ENCODE results near the gene TNMD.

DNA sequence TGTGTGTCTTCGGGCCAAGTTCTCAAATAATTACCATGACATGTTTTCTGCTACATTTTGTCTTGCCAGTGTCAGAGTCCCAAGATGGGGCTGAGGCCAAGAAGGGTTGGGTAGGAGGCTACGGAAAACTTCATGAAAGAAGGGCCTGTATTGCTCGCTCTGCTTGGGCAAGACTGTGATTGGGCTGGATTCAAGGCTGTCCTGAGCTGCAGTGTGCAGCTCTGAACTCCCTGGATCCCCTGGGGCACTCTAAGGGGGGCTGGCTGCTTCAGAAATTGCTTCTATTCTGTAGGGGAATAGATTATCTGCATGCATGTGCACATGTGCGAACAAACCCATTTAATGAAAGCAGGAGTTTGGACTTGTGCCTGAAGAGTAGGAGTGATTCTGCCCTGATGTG lies 38.3 kb downstream of the TNMD start:
- TF ChIP-seq CREB5 (CRISPR knock-in tag; IDR thresholded peaks at IDR 0.05; ENCODE audit: low read depth) (no peak), POU6F1 (CRISPR knock-in tag; IDR thresholded peaks at IDR 0.05; ENCODE audit: borderline replicate concordance, low read depth) (no peak), TCF4 (CRISPR knock-in tag; IDR thresholded peaks at IDR 0.05; ENCODE audit: borderline replicate concordance) (no peak)
